ENCODE measurements around the gene A1CF.
"Not testable (repeated sequence)": the region's sequence is repeated elsewhere in the genome, so short reads cannot be mapped to it uniquely, and the experiment has no call there.

The A1CF gene, protein sequence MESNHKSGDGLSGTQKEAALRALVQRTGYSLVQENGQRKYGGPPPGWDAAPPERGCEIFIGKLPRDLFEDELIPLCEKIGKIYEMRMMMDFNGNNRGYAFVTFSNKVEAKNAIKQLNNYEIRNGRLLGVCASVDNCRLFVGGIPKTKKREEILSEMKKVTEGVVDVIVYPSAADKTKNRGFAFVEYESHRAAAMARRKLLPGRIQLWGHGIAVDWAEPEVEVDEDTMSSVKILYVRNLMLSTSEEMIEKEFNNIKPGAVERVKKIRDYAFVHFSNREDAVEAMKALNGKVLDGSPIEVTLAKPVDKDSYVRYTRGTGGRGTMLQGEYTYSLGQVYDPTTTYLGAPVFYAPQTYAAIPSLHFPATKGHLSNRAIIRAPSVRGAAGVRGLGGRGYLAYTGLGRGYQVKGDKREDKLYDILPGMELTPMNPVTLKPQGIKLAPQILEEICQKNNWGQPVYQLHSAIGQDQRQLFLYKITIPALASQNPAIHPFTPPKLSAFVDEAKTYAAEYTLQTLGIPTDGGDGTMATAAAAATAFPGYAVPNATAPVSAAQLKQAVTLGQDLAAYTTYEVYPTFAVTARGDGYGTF

DNA sequence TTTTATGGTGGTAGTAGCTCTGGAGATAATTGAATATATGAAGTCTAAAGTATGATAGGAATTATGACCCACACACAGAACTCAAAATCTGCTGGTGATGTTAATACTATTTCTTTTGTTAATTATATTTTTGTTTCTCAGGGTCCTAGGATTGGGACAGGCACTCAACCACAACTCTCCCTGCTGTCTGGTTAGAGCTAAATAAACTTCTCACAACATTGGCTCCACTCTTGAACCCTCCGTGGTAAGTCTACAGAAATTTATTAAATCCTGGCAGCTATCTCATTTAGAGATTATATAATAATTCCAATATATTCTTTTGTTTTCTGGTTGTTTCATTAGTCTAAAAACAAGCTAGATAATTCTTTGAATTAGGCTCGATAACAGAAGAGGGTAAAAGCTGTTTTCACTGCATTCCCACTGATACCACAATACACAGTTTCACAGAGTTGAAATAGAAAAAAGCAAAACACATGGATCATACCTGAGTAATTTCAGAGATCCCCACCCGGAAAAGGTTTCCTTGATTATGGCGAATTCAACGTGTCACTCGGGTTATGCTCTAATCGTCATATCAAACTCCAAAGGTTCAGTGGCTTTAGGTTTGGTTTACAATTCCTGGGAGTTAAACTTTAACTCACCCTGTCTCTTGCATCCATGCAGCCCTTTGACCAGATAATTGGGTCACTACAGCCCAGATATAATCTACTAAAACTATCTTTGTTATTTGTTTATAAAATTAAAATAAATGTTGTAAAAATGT lies at the start of gene A1CF:
A1CF (minus strand) TSS at position 531 of the 763 bp plus-strand sequence. CDS start 25,687 bp downstream, outside the sequence.
- intact Hi-C loops (cut with DNase I), result no loop called here
- no peak for DNase-seq

DNA sequence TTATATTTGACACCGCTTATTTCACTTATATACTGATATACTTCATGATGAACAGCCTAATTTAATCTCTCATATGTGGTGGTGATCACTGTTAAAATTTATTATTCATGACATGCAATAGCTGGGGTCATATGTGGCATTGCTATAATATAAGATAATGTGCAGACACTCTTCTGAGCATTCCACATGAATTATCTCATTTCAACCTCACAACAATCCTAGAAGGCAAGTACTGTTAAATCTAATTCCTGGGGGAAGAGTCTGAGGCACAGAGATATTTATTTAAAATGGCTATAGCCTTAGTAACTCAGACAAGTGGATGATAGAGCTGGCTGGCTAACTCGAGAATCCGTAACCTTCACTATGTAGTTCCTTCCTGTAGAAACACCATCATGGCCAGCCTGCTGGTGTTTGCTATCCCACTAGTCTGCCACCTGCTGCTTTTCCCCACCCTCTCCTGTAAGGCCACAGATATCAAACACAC lies 46.6 kb upstream of the A1CF start:
- intact Hi-C loops (cut with DNase I), result no loop called here

GRCh38 chr10:50929670-50930069 lies 44.2 kb upstream of the A1CF start:
- DNase-seq, result no peak
- intact Hi-C loops (cut with DNase I), result no loop called here

More for the DNA sequence above, 46.6 kb upstream of the A1CF start:
- DNase-seq, result no peak

DNA sequence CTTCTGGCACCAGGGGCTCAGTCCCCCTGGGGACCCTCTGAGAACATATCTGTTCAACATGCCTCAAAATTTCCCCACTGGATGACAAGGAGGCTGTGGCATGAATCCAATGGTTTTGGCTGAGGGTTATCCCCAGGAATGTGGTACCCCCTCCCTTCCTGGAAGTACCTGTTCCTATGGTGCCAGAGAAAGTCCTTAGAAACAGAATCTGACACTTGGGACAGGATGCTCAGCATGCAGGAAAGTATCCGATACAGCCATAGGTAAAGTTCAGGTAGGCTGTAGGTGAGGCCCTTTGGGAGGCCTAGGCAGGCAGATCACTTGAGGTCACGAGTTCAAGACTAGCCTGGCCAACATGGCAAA lies 42.7 kb upstream of the A1CF start:
- no peak for DNase-seq
- intact Hi-C loops (cut with DNase I), result no loop called here

DNA sequence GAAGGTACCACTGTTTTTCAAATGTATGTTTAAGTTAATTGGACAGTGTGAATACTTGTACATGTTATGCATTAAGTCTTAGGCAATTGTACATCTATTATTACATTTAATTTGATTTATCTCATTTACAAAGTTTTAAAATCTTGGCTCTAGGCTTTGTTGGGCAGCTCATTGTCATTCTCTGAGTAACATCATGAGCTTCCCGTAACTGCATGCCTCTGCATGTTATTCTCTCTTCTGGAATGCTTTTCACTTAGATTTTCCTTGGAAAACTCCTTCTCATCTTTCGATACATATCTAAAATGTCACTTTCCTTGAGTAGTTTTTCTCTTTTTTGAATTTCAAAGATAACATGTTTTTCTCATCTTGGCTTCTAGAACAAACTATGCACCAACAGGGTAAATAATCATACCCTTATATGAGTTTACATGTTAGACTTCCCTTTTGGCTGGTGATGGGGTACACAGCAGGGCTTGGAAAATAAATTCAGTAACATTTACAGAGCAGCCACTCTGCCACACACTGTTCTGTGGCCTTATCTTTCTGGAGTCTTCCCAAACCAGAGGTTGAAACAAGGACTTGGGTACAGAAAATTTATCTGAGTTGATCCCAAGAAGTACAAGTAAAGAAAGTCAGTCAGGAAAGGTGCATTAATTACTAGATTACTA lies 42.2 kb upstream of the A1CF start:
- intact Hi-C loops (cut with DNase I), result no loop called here
- DNase-seq, result no peak

GRCh38 chr10:50923471-50923870 lies 38.0 kb upstream of the A1CF start:
- intact Hi-C loops (cut with DNase I); DNase-seq: not testable (repeated sequence)

DNA sequence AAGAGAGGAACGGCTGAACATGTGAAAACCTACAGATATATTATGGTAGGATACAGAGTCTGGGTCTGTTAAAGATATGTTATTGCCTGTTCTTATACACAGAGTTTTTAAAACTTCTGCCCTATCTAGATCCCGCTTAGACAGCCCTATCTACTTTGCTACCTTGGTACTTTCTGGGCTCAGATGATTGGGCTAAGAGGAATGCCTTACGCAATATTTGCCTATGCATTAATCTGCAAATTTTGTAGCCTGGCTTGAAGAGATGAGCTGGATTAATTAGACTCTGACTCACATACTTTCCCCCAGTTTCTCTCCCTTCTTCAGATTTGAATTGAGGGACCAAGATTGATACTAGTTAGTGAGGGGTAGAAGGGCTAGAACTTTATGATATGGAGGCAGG lies 33.6 kb upstream of the A1CF start:
- intact Hi-C loops (cut with DNase I), result no loop called here
- no peak for DNase-seq

GRCh38 chr10:50918529-50918928 lies 33.1 kb upstream of the A1CF start:
- intact Hi-C loops (cut with DNase I), result no loop called here
- DNase-seq, result no peak

- intact Hi-C loops (cut with DNase I), result no loop called here
- no peak for DNase-seq
Observed at GRCh38 chr10:50917486-50917885, 32.1 kb upstream of the A1CF start.

- intact Hi-C loops (cut with DNase I), result no loop called here
- no peak for DNase-seq
Observed at GRCh38 chr10:50909334-50910014, 24.0 kb upstream of the A1CF start.

- intact Hi-C loops (cut with DNase I), result no loop called here
- DNase-seq, result no peak
Observed at GRCh38 chr10:50908366-50908765, 22.9 kb upstream of the A1CF start.

- intact Hi-C loops (cut with DNase I); DNase-seq: not testable (repeated sequence)
Observed at GRCh38 chr10:50905797-50906196, 20.4 kb upstream of the A1CF start.

GRCh38 chr10:50896721-50897120 lies 11.3 kb upstream of the A1CF start:
- no peak for DNase-seq
- intact Hi-C loops (cut with DNase I), result no loop called here

- intact Hi-C loops (cut with DNase I), result no loop called here
- no peak for DNase-seq
Observed at GRCh38 chr10:50894312-50894711, 8.9 kb upstream of the A1CF start.

- intact Hi-C loops (cut with DNase I), result no loop called here
- no peak for DNase-seq
Observed at GRCh38 chr10:50892467-50892866, 7.0 kb upstream of the A1CF start.

DNA sequence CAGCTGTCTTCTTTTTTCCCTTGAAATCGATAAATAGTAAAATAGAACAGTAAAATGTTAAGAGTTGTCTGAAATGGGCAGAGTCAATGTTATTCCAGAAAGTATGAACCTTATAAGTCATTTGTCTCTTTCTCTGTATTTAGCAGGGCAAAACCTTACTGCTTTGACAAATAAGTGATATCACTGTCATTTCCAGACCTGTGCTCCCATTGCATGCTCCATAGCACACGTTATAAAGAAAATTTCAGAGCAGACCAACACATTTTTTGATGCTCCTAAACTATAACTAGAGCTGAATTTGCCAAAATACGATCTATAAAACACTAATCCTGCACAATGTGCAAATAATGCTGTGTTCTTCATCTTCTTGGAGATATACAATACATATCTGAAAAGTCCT lies 1.1 kb downstream of the A1CF start:
- intact Hi-C loops (cut with DNase I), result no loop called here
- no peak for DNase-seq

DNA sequence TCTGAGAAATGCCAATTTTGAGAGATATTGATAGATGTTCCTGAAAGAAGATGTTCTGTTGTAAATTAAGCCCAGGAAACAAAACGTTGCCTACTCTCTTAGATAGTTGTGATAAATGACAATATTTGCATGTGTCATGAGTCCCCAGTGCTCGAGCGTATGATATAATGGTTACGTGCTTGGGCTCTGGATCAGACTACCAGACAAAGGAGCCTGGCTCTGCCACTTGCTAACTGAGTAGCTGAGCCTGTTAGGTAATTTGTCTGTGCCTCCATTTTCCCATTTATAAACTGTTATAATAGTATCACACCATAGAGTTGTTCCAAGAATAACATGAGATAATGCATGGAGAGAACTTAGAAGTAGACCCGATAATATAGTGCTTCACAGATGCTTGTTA lies 1.8 kb downstream of the A1CF start:
- DNase-seq, result no peak
- intact Hi-C loops (cut with DNase I), result no loop called here

DNA sequence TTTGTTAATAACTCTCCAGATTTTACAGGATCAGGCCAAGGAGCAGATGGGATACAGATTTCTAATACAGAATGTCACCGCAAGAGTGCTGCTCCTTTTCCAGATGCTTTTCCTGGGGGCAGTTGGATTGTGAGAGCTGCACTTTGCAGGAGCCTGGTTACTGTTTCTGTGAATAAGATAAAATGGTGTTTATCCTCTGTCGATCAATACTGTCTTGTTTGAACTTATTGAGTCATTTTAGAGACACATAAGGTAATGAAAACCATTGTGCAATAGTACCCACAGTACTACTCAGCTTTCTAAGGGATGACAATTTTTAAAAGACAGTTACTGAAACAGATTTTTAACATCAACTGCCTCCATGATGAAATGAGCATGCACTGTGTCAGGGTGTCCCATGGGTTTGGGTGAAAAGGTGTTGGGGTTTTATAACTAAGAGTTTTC lies 2.9 kb downstream of the A1CF start:
- intact Hi-C loops (cut with DNase I), result no loop called here

DNA sequence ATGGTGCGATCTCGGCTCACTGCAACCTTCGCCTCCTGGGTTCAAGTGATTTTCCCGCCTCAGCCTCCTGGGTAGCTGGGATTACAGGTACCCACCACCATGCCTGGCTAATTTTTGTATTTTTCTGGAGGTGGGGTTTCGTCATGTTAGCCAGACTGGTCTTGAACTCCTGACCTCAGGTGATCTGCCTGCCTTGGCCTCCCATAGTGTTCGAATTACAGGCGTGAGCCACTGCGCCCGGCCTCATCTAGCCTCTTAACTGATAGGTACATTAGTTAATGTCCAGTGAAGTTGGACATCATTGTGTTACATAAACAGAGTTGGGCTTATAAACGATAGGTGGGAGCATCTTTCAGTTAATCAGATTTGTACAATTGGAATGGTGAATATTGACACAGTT lies 4.4 kb downstream of the A1CF start:
- intact Hi-C loops (cut with DNase I); DNase-seq: not testable (repeated sequence)

More for the DNA sequence above, 2.9 kb downstream of the A1CF start:
- no peak for DNase-seq
